WTC11 (cell line): ENCODE measurements around the gene MGMT. TPM values are rescaled to one million over a fixed set of nuclear protein-coding genes. Genes with fewer than 3 reads are reported as not detected.

Experiments
- ATAC-seq: fragments of 200-7000 bp; cut with Tn5 transposase; 2 replicates; pipeline ENCODE4 v1.10.0; 2021; ENCODE audit warnings: mild to moderate bottlenecking, moderate library complexity
- CTCF ChIA-PET: fragments of 300-600 bp; sonication (Branson Sonifier 250); formaldehyde crosslinking; loops from one replicate; lab custom pipeline; 2021; ENCODE audit warnings: antibody characterized with exemption; lab: Charles Lee
- POLR2A ChIA-PET: fragments of 350-600 bp; sonication (Branson Sonifier 250); formaldehyde crosslinking; loops from one replicate; lab custom pipeline; 2021; ENCODE audit warnings: antibody characterized with exemption; lab: Charles Lee
- DNase-seq: peaks from one replicate; pipeline ENCODE4 v3.0.0; 2021; ENCODE audit warnings: low spot score
- H3K27ac Mint-ChIP-seq: 2 replicates; pipeline ENCODE4 v1.8.0; 2021; ENCODE audit warnings: mixed read lengths
- H3K27me3 Mint-ChIP-seq: 2 replicates; pipeline ENCODE4 v1.8.0; 2021; ENCODE audit warnings: low read depth, mild to moderate bottlenecking, moderate library complexity, mixed read lengths
- H3K36me3 Mint-ChIP-seq: 2 replicates; pipeline ENCODE4 v1.8.0; 2021; ENCODE audit warnings: mixed read lengths
- H3K4me1 Mint-ChIP-seq: 2 replicates; pipeline ENCODE4 v1.8.0; 2022; ENCODE audit warnings: mixed read lengths
- H3K4me3 Mint-ChIP-seq: 2 replicates; pipeline ENCODE4 v1.8.0; 2021; ENCODE audit warnings: mild to moderate bottlenecking, moderate library complexity, mixed read lengths
- H3K9me3 Mint-ChIP-seq: 2 replicates; pipeline ENCODE4 v1.8.0; 2021; ENCODE audit warnings: mixed read lengths
- CDX4 ChIP-seq: fragments of 250-450 bp; sonication (Bioruptor Pico); IDR thresholded peaks from 2 replicates; pipeline ENCODE4 v1.9.0; 2021; ENCODE audit warnings: moderate library complexity, mild to moderate bottlenecking, inconsistent platforms, borderline replicate concordance
- CTCF ChIP-seq: fragments of 200-600 bp; IDR thresholded peaks from 2 replicates; pipeline ENCODE4 v1.8.0; 2022; ENCODE audit warnings: antibody characterized with exemption
- ELF4 ChIP-seq: sonication (generic); formaldehyde crosslinking; IDR thresholded peaks from 2 replicates; pipeline ENCODE4 v1.8.1; 2022; ENCODE audit warnings: low read depth, mild to moderate bottlenecking, moderate library complexity, missing genetic modification reagents
- GRHL2 ChIP-seq: fragments of 250-450 bp; sonication (Bioruptor Pico); IDR thresholded peaks from 2 replicates; pipeline ENCODE4 v1.8.0; 2022; ENCODE audit warnings: mild to moderate bottlenecking, moderate library complexity; ENCODE audit not compliant: insufficient replicate concordance, severe bottlenecking
- GTF2I ChIP-seq: fragments of 250-450 bp; sonication (Bioruptor Pico); conservative IDR thresholded peaks from 2 replicates; pipeline ENCODE4 v1.4.0; 2021; ENCODE audit warnings: mild to moderate bottlenecking
- HMGXB4 ChIP-seq: sonication (generic); formaldehyde crosslinking; IDR thresholded peaks from 2 replicates; pipeline ENCODE4 v1.8.1; 2023; ENCODE audit warnings: mild to moderate bottlenecking, moderate library complexity, missing genetic modification reagents
- NFATC4 ChIP-seq: fragments of 250-450 bp; sonication (Bioruptor Pico); IDR thresholded peaks from 2 replicates; pipeline ENCODE4 v1.9.0; 2021; ENCODE audit warnings: mild to moderate bottlenecking
- NFE2L1 ChIP-seq: sonication (generic); formaldehyde crosslinking; IDR thresholded peaks from 2 replicates; pipeline ENCODE4 v1.8.1; 2023; ENCODE audit warnings: missing genetic modification reagents
- NFYB ChIP-seq: sonication (generic); formaldehyde crosslinking; conservative IDR thresholded peaks from 2 replicates; pipeline ENCODE4 v1.8.0; 2022; ENCODE audit warnings: low read depth, missing genetic modification reagents
- NR2C2 ChIP-seq: sonication (generic); formaldehyde crosslinking; IDR thresholded peaks from 2 replicates; pipeline ENCODE4 v1.8.0; 2022; ENCODE audit warnings: mild to moderate bottlenecking, missing genetic modification reagents
- PRDM15 ChIP-seq: sonication (generic); formaldehyde crosslinking; IDR thresholded peaks from 2 replicates; pipeline ENCODE4 v1.8.0; 2022; ENCODE audit warnings: missing genetic modification reagents
- SP1 ChIP-seq: sonication (generic); formaldehyde crosslinking; conservative IDR thresholded peaks from 2 replicates; pipeline ENCODE4 v1.8.1; 2022; ENCODE audit warnings: missing genetic modification reagents
- ZBTB21 ChIP-seq: sonication (generic); formaldehyde crosslinking; IDR thresholded peaks from 2 replicates; pipeline ENCODE4 v1.8.1; 2023; ENCODE audit warnings: mild to moderate bottlenecking, missing genetic modification reagents, borderline replicate concordance
- ZNF121 ChIP-seq: sonication (generic); formaldehyde crosslinking; IDR thresholded peaks from 2 replicates; pipeline ENCODE4 v1.8.0; 2023; ENCODE audit warnings: missing genetic modification reagents
- ZNF416 ChIP-seq: fragments of 250-450 bp; sonication (Bioruptor Pico); IDR thresholded peaks from 2 replicates; pipeline ENCODE4 v1.9.0; 2021; ENCODE audit warnings: mild to moderate bottlenecking, inconsistent platforms
- total RNA-seq: library from RNA; stranded (reverse); gene quantifications from 3 replicates; pipeline ENCODE4 v1.2.3, GENCODE V29; 2021
- TF ChIP-seq, protein P1 (sequence below): fragments of 250-450 bp; sonication (Bioruptor Pico); IDR thresholded peaks from 2 replicates; pipeline ENCODE4 v1.9.0; 2021; ENCODE audit warnings: mild to moderate bottlenecking, borderline replicate concordance
- TF ChIP-seq, protein P2 (sequence below): sonication (generic); formaldehyde crosslinking; IDR thresholded peaks from 2 replicates; pipeline ENCODE4 v1.8.1; 2022; ENCODE audit warnings: missing genetic modification reagents, borderline replicate concordance
- TF ChIP-seq, protein P3 (sequence below): sonication (generic); formaldehyde crosslinking; IDR thresholded peaks from 2 replicates; pipeline ENCODE4 v1.8.1; 2023; ENCODE audit warnings: mild to moderate bottlenecking, missing genetic modification reagents
- TF ChIP-seq, protein P4 (sequence below): fragments of 250-450 bp; sonication (Bioruptor Pico); conservative IDR thresholded peaks from 2 replicates; pipeline ENCODE4 v1.9.0; 2021; ENCODE audit warnings: mild to moderate bottlenecking

Gene MGMT
- total RNA-seq, 1 experiment from 2014 or later = 11.8 TPM

GRCh38 chr10:129624526-129624925 is 157.5 kb downstream of the MGMT start (continued):
- TF ChIP-seq, protein P1, sequence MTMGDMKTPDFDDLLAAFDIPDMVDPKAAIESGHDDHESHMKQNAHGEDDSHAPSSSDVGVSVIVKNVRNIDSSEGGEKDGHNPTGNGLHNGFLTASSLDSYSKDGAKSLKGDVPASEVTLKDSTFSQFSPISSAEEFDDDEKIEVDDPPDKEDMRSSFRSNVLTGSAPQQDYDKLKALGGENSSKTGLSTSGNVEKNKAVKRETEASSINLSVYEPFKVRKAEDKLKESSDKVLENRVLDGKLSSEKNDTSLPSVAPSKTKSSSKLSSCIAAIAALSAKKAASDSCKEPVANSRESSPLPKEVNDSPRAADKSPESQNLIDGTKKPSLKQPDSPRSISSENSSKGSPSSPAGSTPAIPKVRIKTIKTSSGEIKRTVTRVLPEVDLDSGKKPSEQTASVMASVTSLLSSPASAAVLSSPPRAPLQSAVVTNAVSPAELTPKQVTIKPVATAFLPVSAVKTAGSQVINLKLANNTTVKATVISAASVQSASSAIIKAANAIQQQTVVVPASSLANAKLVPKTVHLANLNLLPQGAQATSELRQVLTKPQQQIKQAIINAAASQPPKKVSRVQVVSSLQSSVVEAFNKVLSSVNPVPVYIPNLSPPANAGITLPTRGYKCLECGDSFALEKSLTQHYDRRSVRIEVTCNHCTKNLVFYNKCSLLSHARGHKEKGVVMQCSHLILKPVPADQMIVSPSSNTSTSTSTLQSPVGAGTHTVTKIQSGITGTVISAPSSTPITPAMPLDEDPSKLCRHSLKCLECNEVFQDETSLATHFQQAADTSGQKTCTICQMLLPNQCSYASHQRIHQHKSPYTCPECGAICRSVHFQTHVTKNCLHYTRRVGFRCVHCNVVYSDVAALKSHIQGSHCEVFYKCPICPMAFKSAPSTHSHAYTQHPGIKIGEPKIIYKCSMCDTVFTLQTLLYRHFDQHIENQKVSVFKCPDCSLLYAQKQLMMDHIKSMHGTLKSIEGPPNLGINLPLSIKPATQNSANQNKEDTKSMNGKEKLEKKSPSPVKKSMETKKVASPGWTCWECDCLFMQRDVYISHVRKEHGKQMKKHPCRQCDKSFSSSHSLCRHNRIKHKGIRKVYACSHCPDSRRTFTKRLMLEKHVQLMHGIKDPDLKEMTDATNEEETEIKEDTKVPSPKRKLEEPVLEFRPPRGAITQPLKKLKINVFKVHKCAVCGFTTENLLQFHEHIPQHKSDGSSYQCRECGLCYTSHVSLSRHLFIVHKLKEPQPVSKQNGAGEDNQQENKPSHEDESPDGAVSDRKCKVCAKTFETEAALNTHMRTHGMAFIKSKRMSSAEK = no peak
- no peak for TF ChIP-seq ZNF121 (CRISPR knock-in tag)
- TF ChIP-seq, protein P2, sequence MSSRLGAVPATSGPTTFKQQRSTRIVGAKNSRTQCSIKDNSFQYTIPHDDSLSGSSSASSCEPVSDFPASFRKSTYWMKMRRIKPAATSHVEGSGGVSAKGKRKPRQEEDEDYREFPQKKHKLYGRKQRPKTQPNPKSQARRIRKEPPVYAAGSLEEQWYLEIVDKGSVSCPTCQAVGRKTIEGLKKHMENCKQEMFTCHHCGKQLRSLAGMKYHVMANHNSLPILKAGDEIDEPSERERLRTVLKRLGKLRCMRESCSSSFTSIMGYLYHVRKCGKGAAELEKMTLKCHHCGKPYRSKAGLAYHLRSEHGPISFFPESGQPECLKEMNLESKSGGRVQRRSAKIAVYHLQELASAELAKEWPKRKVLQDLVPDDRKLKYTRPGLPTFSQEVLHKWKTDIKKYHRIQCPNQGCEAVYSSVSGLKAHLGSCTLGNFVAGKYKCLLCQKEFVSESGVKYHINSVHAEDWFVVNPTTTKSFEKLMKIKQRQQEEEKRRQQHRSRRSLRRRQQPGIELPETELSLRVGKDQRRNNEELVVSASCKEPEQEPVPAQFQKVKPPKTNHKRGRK (CRISPR knock-in tag) = no peak

DNA sequence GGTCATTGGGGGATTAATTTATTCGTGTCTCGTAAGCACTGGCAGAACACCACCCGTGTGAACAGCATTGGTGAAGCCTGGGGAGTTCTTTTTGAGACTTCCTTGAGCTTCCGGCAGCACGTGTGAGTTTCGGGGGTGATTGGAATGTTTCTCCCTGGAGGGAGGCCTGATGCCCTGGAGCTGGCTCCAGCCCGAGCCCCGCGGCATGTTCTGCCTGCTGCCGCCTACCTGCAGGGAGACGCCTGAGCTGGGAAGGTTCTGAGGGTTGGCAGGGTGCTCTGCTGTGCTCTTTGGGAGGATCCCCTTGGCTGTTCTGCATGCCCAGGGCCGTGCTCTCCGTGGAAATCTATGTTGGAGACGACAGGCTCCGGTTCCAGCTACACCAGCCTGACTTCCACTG is 159.3 kb downstream of the MGMT start:
- DNase-seq (peak; percentile 27), ATAC-seq (peak; percentile 52)
- Mint-ChIP-seq H3K4me1 (peaks cover 6% of the 10 kb centered on the region), H3K27ac (no peak overlapping the region; the same call in 1 of the 2 replicates), H3K9me3 (no peaks in the 10 kb centered on the region), H3K36me3 (no peaks in the 10 kb centered on the region), H3K27me3 (no peaks in the 10 kb centered on the region), H3K4me3 (no peak overlapping the region)
- CTCF ChIA-PET = interaction anchor here (0.7 to 1.7 kb wide), 2 partner anchors 32 to 345 kb away, joined by 3 to 11 read pairs; no protein-coding TSS in a partner anchor
- POLR2A ChIA-PET = no interaction called here
- TF ChIP-seq ZNF416 (CRISPR knock-in tag) = no peak
- TF ChIP-seq GRHL2 (CRISPR knock-in tag) = no peak
- TF ChIP-seq NR2C2 (CRISPR knock-in tag) = no peak
- TF ChIP-seq CTCF = no peak
- no peak for TF ChIP-seq NFE2L1
- TF ChIP-seq CDX4 (CRISPR knock-in tag) = no peak
- no peak for TF ChIP-seq NFYB (CRISPR knock-in tag)
- no peak for TF ChIP-seq GTF2I (CRISPR knock-in tag)
- TF ChIP-seq, protein P3, sequence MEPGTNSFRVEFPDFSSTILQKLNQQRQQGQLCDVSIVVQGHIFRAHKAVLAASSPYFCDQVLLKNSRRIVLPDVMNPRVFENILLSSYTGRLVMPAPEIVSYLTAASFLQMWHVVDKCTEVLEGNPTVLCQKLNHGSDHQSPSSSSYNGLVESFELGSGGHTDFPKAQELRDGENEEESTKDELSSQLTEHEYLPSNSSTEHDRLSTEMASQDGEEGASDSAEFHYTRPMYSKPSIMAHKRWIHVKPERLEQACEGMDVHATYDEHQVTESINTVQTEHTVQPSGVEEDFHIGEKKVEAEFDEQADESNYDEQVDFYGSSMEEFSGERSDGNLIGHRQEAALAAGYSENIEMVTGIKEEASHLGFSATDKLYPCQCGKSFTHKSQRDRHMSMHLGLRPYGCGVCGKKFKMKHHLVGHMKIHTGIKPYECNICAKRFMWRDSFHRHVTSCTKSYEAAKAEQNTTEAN (CRISPR knock-in tag) = no peak
- no peak for TF ChIP-seq SP1 (CRISPR knock-in tag)
- TF ChIP-seq NFATC4 (CRISPR knock-in tag) = no peak
- no peak for TF ChIP-seq ZBTB21 (CRISPR knock-in tag)
- no peak for TF ChIP-seq ELF4 (CRISPR knock-in tag)
- TF ChIP-seq PRDM15 (CRISPR knock-in tag) = no peak
- TF ChIP-seq, protein P4, sequence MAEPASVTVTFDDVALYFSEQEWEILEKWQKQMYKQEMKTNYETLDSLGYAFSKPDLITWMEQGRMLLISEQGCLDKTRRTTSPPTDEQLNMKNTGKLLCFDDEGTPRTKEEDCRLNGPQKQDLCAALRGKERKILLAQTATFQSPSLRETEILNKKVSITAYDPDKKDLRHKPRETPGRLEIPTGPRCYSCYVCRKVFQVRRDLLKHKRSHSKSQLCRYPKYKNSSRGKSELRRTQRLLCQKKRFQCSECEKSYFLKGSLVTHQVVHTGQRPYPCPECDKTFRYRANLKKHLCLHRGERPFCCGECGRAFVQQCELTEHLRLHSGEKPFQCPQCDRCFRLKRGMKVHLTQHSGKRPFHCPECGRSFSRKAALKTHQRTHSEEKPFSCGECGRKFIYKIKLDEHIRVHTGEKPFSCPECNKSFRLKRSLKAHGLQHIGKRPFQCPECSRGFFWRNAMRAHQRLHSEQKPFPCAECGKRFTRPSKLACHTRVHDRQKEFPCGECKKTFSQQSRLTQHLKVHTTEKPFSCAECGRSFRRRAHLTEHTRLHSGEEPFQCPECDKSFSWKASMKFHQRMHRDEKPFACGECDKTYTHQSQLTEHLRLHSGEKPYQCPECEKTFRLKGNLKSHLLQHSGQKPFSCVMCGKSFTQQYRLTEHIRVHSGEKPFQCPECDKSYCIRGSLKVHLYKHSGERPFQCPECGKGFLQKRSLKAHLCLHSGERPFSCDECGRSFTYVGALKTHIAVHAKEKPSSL (CRISPR knock-in tag) = no peak
- no peak for TF ChIP-seq HMGXB4 (CRISPR knock-in tag)
